SH-SY5Y (cell line): ENCODE results near the gene LRMDA.

ENCODE experiments used
- GATA2 ChIP-seq: IDR thresholded peaks from 2 replicates; pipeline ENCODE4 v1.6.1; 2011; ENCODE audit warnings: mild to moderate bottlenecking, low read depth, low read length
- GATA3 ChIP-seq: IDR thresholded peaks from 2 replicates; pipeline ENCODE4 v1.6.1; 2011; ENCODE audit warnings: low read depth, mild to moderate bottlenecking, low read length, moderate library complexity

LRMDA gene

GRCh38 chr10:76393875-76394706 is 962.7 kb downstream of the LRMDA start:
- no peak for TF ChIP-seq GATA3
- TF ChIP-seq GATA2: no peak

GRCh38 chr10:76394707-76395042 is 963.3 kb downstream of the LRMDA start:
- TF ChIP-seq GATA2: no peak
- no peak for TF ChIP-seq GATA3

- TF ChIP-seq GATA2 (no peak), GATA3 (no peak)
These were observed 963.8 kb downstream of the LRMDA start for GRCh38 chr10:76395251-76395650.

- no peak for TF ChIP-seq GATA3
- no peak for TF ChIP-seq GATA2
These were observed 964.7 kb downstream of the LRMDA start for GRCh38 chr10:76396134-76396533.

GRCh38 chr10:76397181-76398042 is 966.0 kb downstream of the LRMDA start:
- no peak for TF ChIP-seq GATA2
- TF ChIP-seq GATA3: no peak

GRCh38 chr10:76398043-76398710 is 966.8 kb downstream of the LRMDA start:
- TF ChIP-seq GATA3 (no peak), GATA2 (peak; percentile 31; the same call in 1 of the 2 replicates)

GRCh38 chr10:76399226-76399625 is 967.8 kb downstream of the LRMDA start:
- TF ChIP-seq GATA3: no peak
- TF ChIP-seq GATA2: no peak

- TF ChIP-seq GATA2 (no peak), GATA3 (no peak)
These were observed 969.6 kb downstream of the LRMDA start for GRCh38 chr10:76401006-76401405.

GRCh38 chr10:76403912-76404311 is 972.5 kb downstream of the LRMDA start:
- TF ChIP-seq GATA3: no peak
- no peak for TF ChIP-seq GATA2

- TF ChIP-seq GATA3 (no peak), GATA2 (no peak)
These were observed 973.1 kb downstream of the LRMDA start for GRCh38 chr10:76404531-76404930.

GRCh38 chr10:76405922-76406321 is 974.5 kb downstream of the LRMDA start:
- no peak for TF ChIP-seq GATA3
- no peak for TF ChIP-seq GATA2

- TF ChIP-seq GATA3 (no peak), GATA2 (no peak)
These were observed 977.2 kb downstream of the LRMDA start for GRCh38 chr10:76408646-76409045.

- TF ChIP-seq GATA2: no peak
- TF ChIP-seq GATA3: no peak
These were observed 980.5 kb downstream of the LRMDA start for GRCh38 chr10:76411729-76412435.

GRCh38 chr10:76415554-76415953 is 984.1 kb downstream of the LRMDA start:
- TF ChIP-seq GATA3: no peak
- no peak for TF ChIP-seq GATA2
